Gastroesophageal sphincter (tissue), 4 donors: ENCODE data around the gene PLEKHM1. TPM values are rescaled to one million over a fixed set of nuclear protein-coding genes. Genes with fewer than 3 reads are reported as not detected.
"Not testable (repeated sequence)": the region's sequence is repeated elsewhere in the genome, so short reads cannot be mapped to it uniquely, and the experiment has no call there.

Experiments used
- ATAC-seq: fragments of 150-250 bp; one replicate; pipeline ENCODE4 v1.9.1; 2016; ENCODE audit warnings: mild to moderate bottlenecking, moderate library complexity
- H3K27ac ChIP-seq, 4 donors: fragments of 200-600 bp; sonication (generic) in 3 of 4; 1 replicate in 3 of 4; 2 replicates in 1 of 4; pipeline ENCODE4 v1.5.1; 2016 to 2019
- H3K27me3 ChIP-seq: fragments of 200-600 bp; sonication (generic); one replicate; pipeline ENCODE4 v1.5.1; 2019
- H3K36me3 ChIP-seq, 2 donors: fragments of 200-600 bp; sonication (generic); one replicate each; pipeline ENCODE4 v1.5.1; 2019; ENCODE audit warnings: control low read depth in 1 of 2
- H3K4me1 ChIP-seq, 3 donors: fragments of 200-600 bp; sonication (generic); 1 replicate in 2 of 3; 2 replicates in 1 of 3; pipeline ENCODE4 v1.5.1; 2016 to 2019; ENCODE audit warnings: control low read depth in 2 of 3
- H3K4me3 ChIP-seq, 2 donors: fragments of 200-600 bp; sonication (generic); one replicate each; pipeline ENCODE4 v1.5.1; 2019; ENCODE audit warnings: mild to moderate bottlenecking in 1 of 2, moderate library complexity in 1 of 2
- H3K9me3 ChIP-seq, 3 donors: fragments of 200-600 bp; sonication (generic); one replicate each; pipeline ENCODE4 v1.5.1; 2017 to 2019; ENCODE audit warnings: control low read depth in 2 of 3
- POLR2A ChIP-seq, 2 donors: fragments of 450-650 bp; IDR thresholded peaks; one replicate each; pipeline ENCODE4 v1.6.1; 2017; ENCODE audit warnings: antibody characterized with exemption in 2 of 2, mild to moderate bottlenecking in 2 of 2, moderate library complexity in 1 of 2
- POLR2AphosphoS5 ChIP-seq: sonication (generic); formaldehyde crosslinking; IDR thresholded peaks from one replicate; pipeline ENCODE4 v1.6.1; 2017; ENCODE audit warnings: antibody characterized with exemption
- WGBS, 2 donors: methylation state at CpG; one replicate each; pipeline ENCODE4 v1.1.5; 2018; ENCODE audit warnings: low coverage in 1 of 2; 5-methylcytosine and 5-hydroxymethylcytosine counted together
- total RNA-seq, 4 donors: library from RNA; depleted of rRNA; stranded (reverse); fragments of >200 nt; gene quantifications; one replicate each; pipeline ENCODE4 v1.1.0, GENCODE V29; 2016
- TF ChIP-seq, protein P1 (sequence below), 4 experiments: fragments of 200-600 bp in 2 of 4; fragments of 450-650 bp in 2 of 4; sonication (generic) in 1 of 4; IDR thresholded peaks; one replicate each; pipeline ENCODE4 v1.5.1; 2017 to 2019; ENCODE audit warnings: antibody characterized with exemption in 4 of 4, mild to moderate bottlenecking in 2 of 4, moderate library complexity in 2 of 4

PLEKHM1 gene
- 10 to 100 TPM; 17.8 to 36.5 (median 29.2) TPM for total RNA-seq

DNA sequence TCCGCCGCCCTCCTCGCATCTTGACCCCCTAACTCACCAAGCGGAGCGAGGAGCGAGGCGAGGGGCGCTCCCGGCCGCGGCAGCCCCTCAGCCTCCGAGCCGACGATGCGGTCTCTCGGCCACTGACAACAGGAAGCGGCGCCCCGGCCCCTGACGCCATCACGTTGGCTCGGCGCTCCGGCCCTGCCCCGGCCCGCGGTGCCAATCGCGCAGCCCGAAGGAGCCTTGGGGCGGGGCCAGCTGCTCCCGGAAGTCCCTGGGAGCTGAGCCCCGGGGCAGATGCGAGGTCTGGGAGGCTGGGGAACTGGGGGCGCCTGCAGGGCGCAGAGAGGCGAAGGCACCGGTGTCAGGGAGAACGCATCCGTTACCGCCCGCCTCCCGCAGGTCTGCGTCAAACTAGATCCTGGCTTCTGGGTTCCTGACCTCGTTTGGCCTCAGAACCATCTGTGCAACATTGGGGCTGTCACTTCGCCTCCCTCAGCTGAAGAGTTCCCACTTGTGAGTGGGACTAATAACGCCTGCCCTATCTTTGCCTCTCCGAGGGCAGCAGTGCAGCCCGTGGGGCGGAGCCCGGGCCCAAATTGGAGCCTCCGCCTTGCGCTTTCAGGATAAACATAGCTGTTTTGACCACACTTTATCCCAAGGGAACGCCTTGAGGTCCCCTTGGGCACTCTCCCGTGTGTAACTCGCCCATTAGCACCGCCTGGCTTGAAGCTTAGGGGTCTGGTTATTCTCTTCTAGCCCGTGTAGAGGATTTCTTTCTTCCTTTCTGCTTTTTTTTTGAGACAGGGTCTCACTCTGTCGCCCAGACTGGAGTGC is at the start of gene PLEKHM1:
Gene PLEKHM1 (minus strand): TSS at position 107 of the 819 bp plus-strand sequence. CDS start 8,237 bp downstream, outside the sequence.
- H3K36me3 ChIP-seq, H3K27me3 ChIP-seq, H3K9me3 ChIP-seq: not testable (repeated sequence)
- Histone ChIP-seq H3K4me1 (peaks cover 0 to 39% (median 7%) of the 10 kb centered on the region in 3 donors), H3K4me3 (peak within 1 kb of the TSS; percentile 68 to 81), H3K27ac (peak within 1 kb of the TSS; percentile 61 to 93 (median 90))
- TF ChIP-seq POLR2A (IDR thresholded peaks at IDR 0.05) (peak; percentile 86 to 92), POLR2AphosphoS5 (peak; percentile 79)
- peak; percentile 94 for ATAC-seq
- 0% methylated on average over 3 to 4 of the region's 59 CpGs for WGBS, 2 donors

DNA sequence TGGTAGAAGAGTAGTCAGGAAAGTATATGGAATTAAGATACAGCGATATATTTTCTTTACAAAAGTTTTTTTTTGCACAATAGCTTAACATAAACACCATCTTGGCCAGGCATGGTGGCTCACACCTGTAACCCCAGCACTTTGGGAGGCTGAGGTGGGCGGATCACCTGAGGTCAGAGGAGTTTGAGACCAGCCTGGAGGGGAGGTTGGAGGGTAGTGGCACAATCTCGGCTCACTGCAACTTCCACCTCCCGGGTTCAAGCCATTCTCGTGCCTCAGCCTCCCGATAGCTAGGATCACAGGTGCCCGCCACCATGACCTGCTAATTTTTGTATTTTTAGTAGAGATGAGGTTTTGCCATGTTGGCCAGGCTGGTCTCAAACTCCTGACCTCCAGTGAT is 47.6 kb upstream of the PLEKHM1 start:
- not testable (repeated sequence) for H3K27me3 ChIP-seq, H3K4me3 ChIP-seq, H3K9me3 ChIP-seq, ATAC-seq, H3K4me1 ChIP-seq, H3K27ac ChIP-seq, H3K36me3 ChIP-seq
- no CpG with 5 or more reads among the region's 7 CpGs for WGBS, 2 donors

DNA sequence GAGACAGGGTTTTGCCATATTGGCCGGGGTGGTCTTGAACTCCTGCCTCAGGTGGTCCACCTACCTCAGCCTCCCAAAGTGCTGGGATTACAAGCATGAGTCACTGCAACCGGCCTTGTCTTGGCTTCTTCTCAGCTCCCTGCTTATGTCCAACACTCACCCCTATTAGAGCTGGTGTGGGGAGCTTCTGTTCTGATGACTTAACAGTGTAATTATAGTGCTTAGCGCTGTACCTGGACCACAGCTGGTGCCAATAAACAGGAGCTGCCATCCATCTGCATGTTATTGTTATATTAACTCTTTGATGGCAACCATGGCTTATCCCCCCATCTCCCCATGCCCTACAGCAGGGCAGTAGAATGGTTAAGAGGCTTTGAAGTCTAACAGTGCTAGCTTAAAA is 15.6 kb upstream of the PLEKHM1 start:
- not testable (repeated sequence) for H3K27me3 ChIP-seq, H3K4me1 ChIP-seq, H3K27ac ChIP-seq, H3K9me3 ChIP-seq, H3K4me3 ChIP-seq, ATAC-seq
- peaks cover 0 to 18% of the 10 kb centered on the region in 2 donors for H3K36me3 ChIP-seq
- WGBS, 2 donors = 83 to 86% methylated on average over 2 to 3 of the region's 3 CpGs

DNA sequence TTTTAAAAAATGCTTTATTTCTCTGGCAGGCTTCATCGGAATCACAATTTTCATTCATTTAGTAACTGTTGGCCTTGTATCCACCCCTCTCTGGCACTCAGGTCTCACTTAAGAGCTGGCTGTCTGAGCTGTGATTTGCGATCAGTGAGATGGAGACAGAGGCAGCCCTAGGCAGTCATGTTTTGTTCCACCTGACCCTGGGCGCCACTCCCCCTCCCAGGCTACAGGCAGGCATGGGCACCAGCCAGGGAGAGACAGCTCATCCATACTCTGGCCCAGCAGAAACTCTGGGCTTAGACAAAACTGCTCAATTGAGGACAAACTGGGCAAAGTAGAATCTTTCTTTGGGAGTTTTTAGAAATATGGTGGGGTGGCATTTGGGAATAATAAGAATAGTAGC is 14.7 kb upstream of the PLEKHM1 start:
- H3K4me3 ChIP-seq, H3K9me3 ChIP-seq, ATAC-seq, H3K27me3 ChIP-seq, H3K27ac ChIP-seq, H3K4me1 ChIP-seq: not testable (repeated sequence)
- WGBS, 2 donors = 70 to 80% methylated on average over 2 to 3 of the region's 3 CpGs
- peaks cover 0 to 18% of the 10 kb centered on the region in 2 donors for H3K36me3 ChIP-seq

DNA sequence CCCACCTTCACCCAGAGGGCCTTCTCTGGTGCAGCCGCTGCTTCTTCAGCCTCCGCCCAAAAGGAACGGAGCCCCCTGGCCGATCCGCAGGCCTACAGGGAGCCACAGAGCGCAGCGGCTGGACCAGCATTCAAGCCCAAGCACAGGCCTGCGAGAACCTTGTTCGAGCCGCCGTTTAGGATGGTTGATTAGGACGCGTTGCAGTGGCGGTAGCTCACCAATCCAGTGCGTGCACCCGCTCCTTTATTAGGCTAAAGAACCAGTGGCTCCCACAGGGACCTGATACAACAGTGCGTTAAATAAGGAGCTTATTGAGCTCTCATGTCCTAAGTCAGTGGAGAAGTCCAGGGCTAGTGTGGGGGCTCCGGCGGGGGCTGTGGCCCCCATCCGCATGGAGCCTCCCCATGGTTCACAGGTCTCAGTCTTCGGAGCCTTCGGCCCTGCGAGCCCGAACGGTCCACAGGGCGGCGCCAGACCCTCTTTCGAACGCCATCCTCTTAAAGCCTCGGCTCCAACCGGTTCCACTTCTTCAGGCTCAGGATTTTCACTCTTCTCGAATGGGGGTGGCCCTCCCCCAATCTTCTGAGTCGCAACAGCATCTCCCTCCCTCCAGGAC is 10.7 kb upstream of the PLEKHM1 start:
- Histone ChIP-seq H3K27me3 (peaks cover 11% of the 10 kb centered on the region), H3K4me1 (peaks cover 0 to 11% (median 0%) of the 10 kb centered on the region in 3 donors)
- not testable (repeated sequence) for H3K27ac ChIP-seq, ATAC-seq, H3K36me3 ChIP-seq, H3K9me3 ChIP-seq, H3K4me3 ChIP-seq
- WGBS, 2 donors = 3% methylated on average over 12 of the region's 33 CpGs; no CpG with 5 or more reads in 1 of the 2 donors
- TF ChIP-seq, protein P1, sequence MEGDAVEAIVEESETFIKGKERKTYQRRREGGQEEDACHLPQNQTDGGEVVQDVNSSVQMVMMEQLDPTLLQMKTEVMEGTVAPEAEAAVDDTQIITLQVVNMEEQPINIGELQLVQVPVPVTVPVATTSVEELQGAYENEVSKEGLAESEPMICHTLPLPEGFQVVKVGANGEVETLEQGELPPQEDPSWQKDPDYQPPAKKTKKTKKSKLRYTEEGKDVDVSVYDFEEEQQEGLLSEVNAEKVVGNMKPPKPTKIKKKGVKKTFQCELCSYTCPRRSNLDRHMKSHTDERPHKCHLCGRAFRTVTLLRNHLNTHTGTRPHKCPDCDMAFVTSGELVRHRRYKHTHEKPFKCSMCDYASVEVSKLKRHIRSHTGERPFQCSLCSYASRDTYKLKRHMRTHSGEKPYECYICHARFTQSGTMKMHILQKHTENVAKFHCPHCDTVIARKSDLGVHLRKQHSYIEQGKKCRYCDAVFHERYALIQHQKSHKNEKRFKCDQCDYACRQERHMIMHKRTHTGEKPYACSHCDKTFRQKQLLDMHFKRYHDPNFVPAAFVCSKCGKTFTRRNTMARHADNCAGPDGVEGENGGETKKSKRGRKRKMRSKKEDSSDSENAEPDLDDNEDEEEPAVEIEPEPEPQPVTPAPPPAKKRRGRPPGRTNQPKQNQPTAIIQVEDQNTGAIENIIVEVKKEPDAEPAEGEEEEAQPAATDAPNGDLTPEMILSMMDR (IDR thresholded peaks at IDR 0.05) = peak in 1 of 4 experiments; percentile 38

DNA sequence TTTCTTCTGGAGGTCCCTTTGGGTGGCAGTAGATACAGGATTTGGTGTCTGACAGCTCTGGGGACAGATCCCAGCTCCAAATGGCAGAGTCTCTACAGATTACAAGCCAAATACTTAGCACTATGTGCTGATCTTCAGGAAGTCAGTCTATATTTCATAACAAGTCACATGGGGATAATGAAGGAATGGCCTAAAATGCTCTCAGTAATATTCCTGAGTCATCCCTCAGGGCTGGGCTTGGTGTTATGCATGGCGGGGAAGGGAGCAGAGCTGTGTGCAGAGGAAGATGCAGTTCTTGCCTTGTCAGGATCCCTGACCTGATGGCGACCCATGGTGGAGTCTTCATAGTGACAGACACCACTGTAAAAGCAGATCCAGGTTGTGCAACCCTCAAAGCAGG is 10.0 kb upstream of the PLEKHM1 start:
- not testable (repeated sequence) for H3K4me3 ChIP-seq, H3K36me3 ChIP-seq, H3K9me3 ChIP-seq, H3K27ac ChIP-seq
- H3K4me1 ChIP-seq = peaks cover 0 to 11% (median 0%) of the 10 kb centered on the region in 3 donors
- no CpG with 5 or more reads among the region's 2 CpGs for WGBS, 2 donors
- peak; percentile 90 for ATAC-seq
- peaks cover 11% of the 10 kb centered on the region for H3K27me3 ChIP-seq

DNA sequence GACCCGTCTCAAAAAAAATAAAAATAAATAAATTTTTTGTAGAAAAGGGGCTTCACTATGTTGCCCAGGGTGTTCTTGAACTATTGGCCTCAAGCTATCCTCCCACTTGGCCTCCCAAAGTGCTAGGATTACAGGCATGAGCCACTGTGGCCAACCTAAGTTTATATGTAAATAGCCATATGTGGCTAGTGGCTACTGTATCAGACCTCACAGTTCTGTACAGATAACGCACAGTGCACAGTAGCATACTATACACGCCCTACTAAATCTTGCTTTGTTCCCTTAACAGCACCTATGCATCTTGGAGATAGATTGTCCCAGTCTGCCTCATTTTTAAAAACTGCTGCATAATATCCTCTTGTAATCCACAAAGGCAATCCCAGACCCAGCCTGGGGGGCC is 8.7 kb upstream of the PLEKHM1 start:
- H3K27ac ChIP-seq, ATAC-seq, H3K36me3 ChIP-seq, H3K9me3 ChIP-seq, H3K4me3 ChIP-seq: not testable (repeated sequence)
- H3K27me3 ChIP-seq = peaks cover 11% of the 10 kb centered on the region
- peaks cover 0 to 11% (median 0%) of the 10 kb centered on the region in 3 donors for H3K4me1 ChIP-seq
- 100% methylated on average over 1 of the region's 3 CpGs; no CpG with 5 or more reads in 1 of the 2 donors for WGBS, 2 donors

DNA sequence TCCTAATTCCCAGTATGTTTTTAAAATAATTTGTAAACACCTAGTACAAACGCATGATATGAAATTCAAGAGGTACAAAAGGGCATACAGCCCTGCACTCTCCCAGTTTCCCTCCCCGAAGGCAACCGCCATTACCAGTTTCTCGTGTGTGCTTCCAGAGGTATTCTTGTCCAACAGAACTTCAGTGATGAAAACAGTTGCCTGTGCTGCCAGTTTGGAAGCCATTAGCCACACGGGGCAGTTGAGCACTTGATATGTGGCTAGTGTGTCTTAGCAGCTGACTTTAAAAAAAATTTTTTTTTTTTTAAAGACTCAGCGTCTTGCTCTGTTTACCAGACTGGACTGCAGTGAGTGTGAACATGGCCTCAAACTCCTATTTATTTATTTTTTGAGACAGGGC is 7.9 kb upstream of the PLEKHM1 start:
- not testable (repeated sequence) for H3K36me3 ChIP-seq, H3K27ac ChIP-seq, ATAC-seq, H3K9me3 ChIP-seq, H3K4me3 ChIP-seq
- H3K4me1 ChIP-seq = peaks cover 0 to 11% (median 0%) of the 10 kb centered on the region in 3 donors
- peaks cover 11% of the 10 kb centered on the region for H3K27me3 ChIP-seq
- WGBS, 2 donors = 83 to 100% methylated on average over 1 to 2 of the region's 6 CpGs

DNA sequence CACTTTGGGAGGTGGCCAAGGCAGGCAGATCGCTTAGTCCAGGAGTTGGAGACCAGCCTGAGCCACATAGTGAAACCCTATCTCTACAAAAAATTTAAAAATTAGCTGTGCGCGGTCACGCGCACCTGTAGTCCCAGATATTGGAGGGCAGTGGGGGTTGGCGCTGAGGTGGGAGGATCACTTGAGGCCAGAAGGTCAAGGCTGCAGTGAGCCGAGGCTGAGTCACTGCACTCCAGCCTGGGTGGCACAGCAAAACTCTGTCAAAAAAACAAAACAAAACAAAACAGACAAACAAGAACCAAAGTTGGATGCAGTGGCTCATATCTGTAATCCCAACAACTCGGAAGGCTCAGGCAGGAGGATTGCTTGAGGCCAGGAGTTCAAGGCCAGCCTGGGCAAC is 6.9 kb upstream of the PLEKHM1 start:
- peaks cover 0 to 11% (median 0%) of the 10 kb centered on the region in 3 donors for H3K4me1 ChIP-seq
- H3K36me3 ChIP-seq, H3K9me3 ChIP-seq, H3K4me3 ChIP-seq, ATAC-seq, H3K27ac ChIP-seq: not testable (repeated sequence)
- H3K27me3 ChIP-seq = peaks cover 11% of the 10 kb centered on the region
- WGBS, 2 donors = 88 to 100% methylated on average over 3 of the region's 8 CpGs

DNA sequence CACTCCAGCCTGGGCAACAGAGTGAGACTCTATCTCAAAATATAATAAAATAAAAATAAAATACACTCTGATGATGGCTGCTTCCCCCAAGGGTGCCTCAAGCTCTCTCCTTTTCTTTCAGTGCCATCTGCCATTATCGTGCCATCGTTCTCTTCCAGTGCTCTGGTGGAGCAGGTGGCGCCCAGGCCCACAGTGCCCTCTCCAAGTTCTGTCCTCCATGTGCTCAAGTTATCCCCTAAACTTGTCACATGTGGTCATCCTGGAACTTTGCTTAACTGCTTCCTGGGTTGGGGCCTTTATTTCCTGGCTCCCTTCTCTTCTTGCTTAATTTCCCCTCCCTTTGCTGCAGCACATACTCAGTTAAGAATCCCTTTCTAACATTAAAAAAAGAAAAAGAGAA is 6.0 kb upstream of the PLEKHM1 start:
- not testable (repeated sequence) for H3K4me3 ChIP-seq, H3K36me3 ChIP-seq, ATAC-seq, H3K9me3 ChIP-seq, H3K27ac ChIP-seq
- Histone ChIP-seq H3K27me3 (peaks cover 11% of the 10 kb centered on the region), H3K4me1 (peaks cover 0 to 12% (median 0%) of the 10 kb centered on the region in 3 donors)
- 93 to 100% methylated on average over 3 of the region's 3 CpGs for WGBS, 2 donors

DNA sequence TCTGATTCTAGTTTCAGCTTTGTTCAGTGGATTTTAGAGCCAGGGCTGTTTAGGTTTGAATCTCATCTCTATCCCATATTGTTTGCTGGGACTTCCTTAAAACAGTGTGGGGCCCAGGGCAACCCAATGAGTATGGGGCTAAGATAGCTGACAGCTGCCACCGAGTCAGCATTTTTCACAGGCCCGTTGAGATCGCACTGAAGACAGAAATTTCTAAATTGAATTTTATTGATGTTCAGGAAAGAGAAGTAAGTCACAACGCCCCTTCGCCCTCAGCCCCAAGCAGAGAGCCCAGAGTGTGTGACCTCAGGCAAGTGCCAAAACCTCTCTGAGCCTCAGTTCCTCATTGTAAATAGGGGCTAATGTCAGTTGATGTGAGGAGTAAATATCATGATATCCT is 4.0 kb upstream of the PLEKHM1 start:
- 60 to 80% methylated on average over 1 of the region's 5 CpGs for WGBS, 2 donors
- not testable (repeated sequence) for H3K9me3 ChIP-seq, H3K36me3 ChIP-seq, H3K4me3 ChIP-seq, H3K27me3 ChIP-seq, H3K27ac ChIP-seq
- peak; percentile 2 for ATAC-seq
- H3K4me1 ChIP-seq = peaks cover 0 to 12% (median 0%) of the 10 kb centered on the region in 3 donors

DNA sequence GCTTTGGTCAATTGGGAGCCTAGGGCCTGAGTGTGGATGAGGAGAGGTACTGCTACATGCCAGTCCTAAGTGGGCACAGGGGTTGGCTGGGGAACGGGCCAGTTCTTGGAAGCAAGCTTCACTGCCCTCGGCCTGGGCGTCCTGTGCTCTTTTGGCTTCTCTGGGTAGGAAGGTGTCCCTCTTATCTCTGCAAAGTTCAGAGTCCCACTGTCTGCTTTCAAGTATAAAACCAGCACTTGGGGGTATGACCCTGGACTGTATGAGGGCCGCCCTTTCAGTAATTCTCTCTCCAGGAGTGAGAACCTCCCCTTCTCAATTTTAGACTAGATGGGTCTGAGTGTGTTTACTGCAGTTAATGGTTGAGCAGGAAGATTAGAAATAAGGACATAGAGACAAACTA is 1.6 kb upstream of the PLEKHM1 start:
- H3K27me3 ChIP-seq, H3K27ac ChIP-seq, ATAC-seq, H3K36me3 ChIP-seq, H3K4me3 ChIP-seq, H3K9me3 ChIP-seq: not testable (repeated sequence)
- WGBS, 2 donors = 100% methylated on average over 3 of the region's 4 CpGs; no CpG with 5 or more reads in 1 of the 2 donors
- peaks cover 0 to 36% (median 7%) of the 10 kb centered on the region in 3 donors for H3K4me1 ChIP-seq
